ENCODE results near the gene MTMR2. TPM values are rescaled to one million over a fixed set of nuclear protein-coding genes. Genes with fewer than 3 reads are reported as not detected.

Gene MTMR2
- total and polyA plus RNA-seq, 9 of the 15 experiments (the other 6 are each of a cell fraction or from before 2014, with no cell fraction given): 12.6 to 35.8 (median 25.2) TPM

DNA sequence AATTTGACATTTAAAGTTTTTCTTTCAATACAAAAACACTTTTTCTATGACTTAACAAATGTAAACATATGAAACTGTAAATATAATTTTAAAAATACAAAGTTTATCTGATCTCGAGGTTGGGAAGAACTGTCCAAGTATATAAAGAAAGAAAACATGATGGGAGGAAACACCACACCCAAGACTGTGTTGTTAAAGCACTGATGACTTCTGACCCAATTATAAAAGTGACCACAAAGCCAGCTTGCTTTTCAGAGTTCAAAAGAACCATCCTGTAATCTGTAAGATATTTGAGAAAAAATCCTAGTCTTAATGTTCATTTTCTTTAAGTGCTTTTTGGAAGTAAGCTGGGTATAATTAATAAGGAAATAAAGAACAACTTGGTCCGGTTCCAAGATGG is 118.0 kb downstream of the MTMR2 start:
- no peak for DNase-seq (ENCODE audit: extremely low read depth in 1 of 4, low spot score in 3 of 4)
- intact Hi-C loops (cut with micrococcal nuclease): no loop called here
- 89% methylated on average over 2 of the region's 2 CpGs for WGBS (ENCODE audit: insufficient coverage, low coverage, missing lambda C conversion rate)
- H2AFZ ChIP-seq (ENCODE audit: low read depth, low read length): no peak overlapping the region
- no peaks in the 10 kb centered on the region for H3K9me1 ChIP-seq (ENCODE audit: control insufficient read depth, insufficient read depth, low read length)
- ATAC-seq: no peak
- no peaks in the 10 kb centered on the region for H3K4me1 ChIP-seq (replicated peaks in 1 of 2; ENCODE audit: control insufficient read depth in 2 of 2, insufficient read depth in 2 of 2, low read length in 2 of 2)
- H3K27ac ChIP-seq (ENCODE audit: extremely low read depth, low read depth, low read length): no peak overlapping the region
- POLR2A ChIA-PET: no interaction called here
- H3K4me3 ChIP-seq: no peak overlapping the region
- no peak overlapping the region for H3K4me2 ChIP-seq (ENCODE audit: insufficient read depth, low read length)
- H4K20me1 ChIP-seq (replicated peaks; ENCODE audit: control insufficient read depth, insufficient read depth, low read length): no peaks in the 10 kb centered on the region
- no peak overlapping the region for H3K9ac ChIP-seq (ENCODE audit: insufficient read depth in 1 of 2, low read depth in 2 of 2, low read length in 2 of 2)
- CTCF ChIA-PET (ENCODE audit: low intra/inter-chr PET ratio): no interaction called here
- H3K36me3 ChIP-seq (ENCODE audit: control insufficient read depth, insufficient read depth, low read length): peaks cover 50% of the 10 kb centered on the region
- H3K27me3 ChIP-seq (ENCODE audit: control insufficient read depth in 2 of 2, insufficient read depth in 2 of 2, low read length in 2 of 2): no peaks in the 10 kb centered on the region
- no TSS peak for BruUV-seq (replicated peaks)
- H3K79me2 ChIP-seq (ENCODE audit: control insufficient read depth, insufficient read depth, low read length): no peaks in the 10 kb centered on the region
- peaks cover 7% of the 10 kb centered on the region for H3K9me3 ChIP-seq (replicated peaks; ENCODE audit: control insufficient read depth, insufficient read depth, low read depth, low read length)
- no peak for FAIRE-seq
- in situ Hi-C loops (cut with MboI): no loop called here
- TF ChIP-seq, protein P1, sequence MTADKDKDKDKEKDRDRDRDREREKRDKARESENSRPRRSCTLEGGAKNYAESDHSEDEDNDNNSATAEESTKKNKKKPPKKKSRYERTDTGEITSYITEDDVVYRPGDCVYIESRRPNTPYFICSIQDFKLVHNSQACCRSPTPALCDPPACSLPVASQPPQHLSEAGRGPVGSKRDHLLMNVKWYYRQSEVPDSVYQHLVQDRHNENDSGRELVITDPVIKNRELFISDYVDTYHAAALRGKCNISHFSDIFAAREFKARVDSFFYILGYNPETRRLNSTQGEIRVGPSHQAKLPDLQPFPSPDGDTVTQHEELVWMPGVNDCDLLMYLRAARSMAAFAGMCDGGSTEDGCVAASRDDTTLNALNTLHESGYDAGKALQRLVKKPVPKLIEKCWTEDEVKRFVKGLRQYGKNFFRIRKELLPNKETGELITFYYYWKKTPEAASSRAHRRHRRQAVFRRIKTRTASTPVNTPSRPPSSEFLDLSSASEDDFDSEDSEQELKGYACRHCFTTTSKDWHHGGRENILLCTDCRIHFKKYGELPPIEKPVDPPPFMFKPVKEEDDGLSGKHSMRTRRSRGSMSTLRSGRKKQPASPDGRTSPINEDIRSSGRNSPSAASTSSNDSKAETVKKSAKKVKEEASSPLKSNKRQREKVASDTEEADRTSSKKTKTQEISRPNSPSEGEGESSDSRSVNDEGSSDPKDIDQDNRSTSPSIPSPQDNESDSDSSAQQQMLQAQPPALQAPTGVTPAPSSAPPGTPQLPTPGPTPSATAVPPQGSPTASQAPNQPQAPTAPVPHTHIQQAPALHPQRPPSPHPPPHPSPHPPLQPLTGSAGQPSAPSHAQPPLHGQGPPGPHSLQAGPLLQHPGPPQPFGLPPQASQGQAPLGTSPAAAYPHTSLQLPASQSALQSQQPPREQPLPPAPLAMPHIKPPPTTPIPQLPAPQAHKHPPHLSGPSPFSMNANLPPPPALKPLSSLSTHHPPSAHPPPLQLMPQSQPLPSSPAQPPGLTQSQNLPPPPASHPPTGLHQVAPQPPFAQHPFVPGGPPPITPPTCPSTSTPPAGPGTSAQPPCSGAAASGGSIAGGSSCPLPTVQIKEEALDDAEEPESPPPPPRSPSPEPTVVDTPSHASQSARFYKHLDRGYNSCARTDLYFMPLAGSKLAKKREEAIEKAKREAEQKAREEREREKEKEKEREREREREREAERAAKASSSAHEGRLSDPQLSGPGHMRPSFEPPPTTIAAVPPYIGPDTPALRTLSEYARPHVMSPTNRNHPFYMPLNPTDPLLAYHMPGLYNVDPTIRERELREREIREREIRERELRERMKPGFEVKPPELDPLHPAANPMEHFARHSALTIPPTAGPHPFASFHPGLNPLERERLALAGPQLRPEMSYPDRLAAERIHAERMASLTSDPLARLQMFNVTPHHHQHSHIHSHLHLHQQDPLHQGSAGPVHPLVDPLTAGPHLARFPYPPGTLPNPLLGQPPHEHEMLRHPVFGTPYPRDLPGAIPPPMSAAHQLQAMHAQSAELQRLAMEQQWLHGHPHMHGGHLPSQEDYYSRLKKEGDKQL (CRISPR knock-in tag; IDR thresholded peaks at IDR 0.05; ENCODE audit: borderline replicate concordance): no peak
- TF ChIP-seq, protein P2, sequence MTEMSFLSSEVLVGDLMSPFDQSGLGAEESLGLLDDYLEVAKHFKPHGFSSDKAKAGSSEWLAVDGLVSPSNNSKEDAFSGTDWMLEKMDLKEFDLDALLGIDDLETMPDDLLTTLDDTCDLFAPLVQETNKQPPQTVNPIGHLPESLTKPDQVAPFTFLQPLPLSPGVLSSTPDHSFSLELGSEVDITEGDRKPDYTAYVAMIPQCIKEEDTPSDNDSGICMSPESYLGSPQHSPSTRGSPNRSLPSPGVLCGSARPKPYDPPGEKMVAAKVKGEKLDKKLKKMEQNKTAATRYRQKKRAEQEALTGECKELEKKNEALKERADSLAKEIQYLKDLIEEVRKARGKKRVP (CRISPR knock-in tag; IDR thresholded peaks at IDR 0.05): no peak
- TF ChIP-seq CHCHD3 (CRISPR knock-in tag; IDR thresholded peaks at IDR 0.05) (no peak), SOX6 (IDR thresholded peaks at IDR 0.05) (no peak), PHTF2 (CRISPR knock-in tag; IDR thresholded peaks at IDR 0.05) (no peak), ZNF146 (CRISPR knock-in tag; IDR thresholded peaks at IDR 0.05; ENCODE audit: unreplicated experiment) (no peak), LCOR (CRISPR knock-in tag; IDR thresholded peaks at IDR 0.05) (no peak), ZNF217 (CRISPR knock-in tag; IDR thresholded peaks at IDR 0.05) (no peak), ZNF695 (CRISPR knock-in tag; IDR thresholded peaks at IDR 0.05) (no peak)
- TF ChIP-seq, protein P3, sequence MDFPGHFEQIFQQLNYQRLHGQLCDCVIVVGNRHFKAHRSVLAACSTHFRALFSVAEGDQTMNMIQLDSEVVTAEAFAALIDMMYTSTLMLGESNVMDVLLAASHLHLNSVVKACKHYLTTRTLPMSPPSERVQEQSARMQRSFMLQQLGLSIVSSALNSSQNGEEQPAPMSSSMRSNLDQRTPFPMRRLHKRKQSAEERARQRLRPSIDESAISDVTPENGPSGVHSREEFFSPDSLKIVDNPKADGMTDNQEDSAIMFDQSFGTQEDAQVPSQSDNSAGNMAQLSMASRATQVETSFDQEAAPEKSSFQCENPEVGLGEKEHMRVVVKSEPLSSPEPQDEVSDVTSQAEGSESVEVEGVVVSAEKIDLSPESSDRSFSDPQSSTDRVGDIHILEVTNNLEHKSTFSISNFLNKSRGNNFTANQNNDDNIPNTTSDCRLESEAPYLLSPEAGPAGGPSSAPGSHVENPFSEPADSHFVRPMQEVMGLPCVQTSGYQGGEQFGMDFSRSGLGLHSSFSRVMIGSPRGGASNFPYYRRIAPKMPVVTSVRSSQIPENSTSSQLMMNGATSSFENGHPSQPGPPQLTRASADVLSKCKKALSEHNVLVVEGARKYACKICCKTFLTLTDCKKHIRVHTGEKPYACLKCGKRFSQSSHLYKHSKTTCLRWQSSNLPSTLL (IDR thresholded peaks at IDR 0.05): no peak
- TF ChIP-seq, protein P4, sequence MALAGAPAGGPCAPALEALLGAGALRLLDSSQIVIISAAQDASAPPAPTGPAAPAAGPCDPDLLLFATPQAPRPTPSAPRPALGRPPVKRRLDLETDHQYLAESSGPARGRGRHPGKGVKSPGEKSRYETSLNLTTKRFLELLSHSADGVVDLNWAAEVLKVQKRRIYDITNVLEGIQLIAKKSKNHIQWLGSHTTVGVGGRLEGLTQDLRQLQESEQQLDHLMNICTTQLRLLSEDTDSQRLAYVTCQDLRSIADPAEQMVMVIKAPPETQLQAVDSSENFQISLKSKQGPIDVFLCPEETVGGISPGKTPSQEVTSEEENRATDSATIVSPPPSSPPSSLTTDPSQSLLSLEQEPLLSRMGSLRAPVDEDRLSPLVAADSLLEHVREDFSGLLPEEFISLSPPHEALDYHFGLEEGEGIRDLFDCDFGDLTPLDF (CRISPR knock-in tag; IDR thresholded peaks at IDR 0.05): no peak
